GM12892 (cell line): ENCODE data around the gene SMAD9.

Experiments used
- DNase-seq: peaks from one replicate; pipeline ENCODE4 v3.0.0; 2011; ENCODE audit not compliant: insufficient read length
- FAIRE-seq: peaks from 2 replicates; lab custom pipeline; 2011; peaks lifted over from hg19 to GRCh38; lab: Jason Lieb, UNC
- POLR2A ChIP-seq: IDR thresholded peaks from 2 replicates; pipeline ENCODE4 v1.6.1; 2011; ENCODE audit warnings: low read depth, low read length, control low read depth
- POLR2AphosphoS5 ChIP-seq: IDR thresholded peaks from 2 replicates; pipeline ENCODE4 v1.6.1; 2011; ENCODE audit warnings: low read depth, low read length, control low read depth
- TAF1 ChIP-seq: IDR thresholded peaks from 2 replicates; pipeline ENCODE4 v1.6.1; 2011; ENCODE audit warnings: low read depth, mild to moderate bottlenecking, control low read depth, low read length, borderline replicate concordance

The SMAD9 gene

DNA sequence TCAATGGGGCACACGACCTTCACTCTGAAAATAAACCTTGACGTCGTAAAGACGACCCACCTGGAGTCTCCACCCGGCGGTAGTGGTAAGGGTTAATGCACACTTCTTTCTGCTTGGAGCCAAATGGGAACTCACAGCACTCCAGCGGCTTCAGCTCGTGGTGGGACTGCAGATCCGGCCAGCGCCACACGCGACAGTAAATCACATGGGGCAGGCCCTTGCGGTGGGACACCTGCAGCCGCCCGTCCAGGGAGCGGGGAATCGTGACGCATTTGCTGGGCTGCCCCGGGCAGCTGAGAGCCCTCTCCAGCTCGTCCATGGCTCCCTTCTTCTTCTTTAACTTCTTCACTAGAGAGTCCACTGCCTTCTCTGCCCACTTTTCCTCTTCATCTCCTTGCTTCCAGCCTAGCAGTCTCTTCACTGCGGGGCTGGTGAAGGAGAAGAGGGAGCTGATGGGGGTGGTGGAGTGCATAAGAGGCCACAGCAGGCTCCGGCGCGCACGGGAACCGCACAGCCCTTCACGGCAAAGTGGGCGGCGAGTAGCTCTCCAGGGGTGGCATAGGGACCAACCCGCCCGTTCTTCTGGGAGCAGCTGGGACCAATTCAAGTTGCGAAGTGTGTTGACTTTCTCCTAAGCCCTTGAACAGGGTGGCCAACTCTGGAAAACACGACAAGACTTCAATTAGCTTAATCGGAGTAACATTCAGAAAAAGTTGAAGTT, 40.7 kb downstream of the SMAD9 start:
- no peak for TF ChIP-seq TAF1
- FAIRE-seq: no peak
- no peak for DNase-seq

DNA sequence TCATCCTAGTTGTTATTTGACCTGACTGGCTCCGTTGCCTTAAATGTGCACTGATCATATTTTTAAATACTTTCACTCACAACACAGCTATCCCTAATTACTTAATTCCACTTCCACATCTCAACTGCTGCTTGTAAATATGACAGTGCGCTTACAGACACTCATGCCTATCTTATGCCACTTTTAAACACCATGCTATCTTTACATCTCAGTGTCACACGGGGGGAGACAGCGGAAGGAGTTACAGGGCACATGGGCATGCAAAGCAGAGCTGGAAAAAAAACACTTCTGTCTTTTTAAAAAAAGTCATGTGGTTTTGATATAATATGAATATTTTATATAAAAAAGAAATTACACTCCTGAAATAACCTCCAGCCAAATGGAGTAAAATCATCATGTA, 44.1 kb downstream of the SMAD9 start:
- TF ChIP-seq POLR2A: no peak
- no peak for TF ChIP-seq TAF1
- no peak for TF ChIP-seq POLR2AphosphoS5
- FAIRE-seq: no peak
- DNase-seq: no peak

DNA sequence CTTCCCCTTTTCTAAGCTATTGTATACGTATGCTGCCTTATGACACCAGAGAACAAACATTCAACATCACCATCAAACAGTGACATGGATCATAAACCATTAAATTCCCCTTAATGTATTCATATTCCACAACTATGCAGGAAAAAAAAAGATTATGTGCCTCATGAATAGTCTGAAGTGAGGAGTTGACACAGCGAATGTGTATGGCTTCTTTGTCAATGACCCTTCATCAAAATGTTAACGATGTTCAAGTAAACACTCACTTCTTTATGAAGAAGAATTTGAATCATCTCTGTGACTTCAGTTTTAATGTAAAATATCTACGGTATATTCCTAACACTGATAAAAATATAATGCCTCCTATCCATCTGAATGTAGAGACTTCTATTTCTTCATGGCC, 44.6 kb downstream of the SMAD9 start:
- FAIRE-seq (no peak), DNase-seq (no peak)
- TF ChIP-seq POLR2A: no peak
- TF ChIP-seq POLR2AphosphoS5: no peak
- no peak for TF ChIP-seq TAF1

DNA sequence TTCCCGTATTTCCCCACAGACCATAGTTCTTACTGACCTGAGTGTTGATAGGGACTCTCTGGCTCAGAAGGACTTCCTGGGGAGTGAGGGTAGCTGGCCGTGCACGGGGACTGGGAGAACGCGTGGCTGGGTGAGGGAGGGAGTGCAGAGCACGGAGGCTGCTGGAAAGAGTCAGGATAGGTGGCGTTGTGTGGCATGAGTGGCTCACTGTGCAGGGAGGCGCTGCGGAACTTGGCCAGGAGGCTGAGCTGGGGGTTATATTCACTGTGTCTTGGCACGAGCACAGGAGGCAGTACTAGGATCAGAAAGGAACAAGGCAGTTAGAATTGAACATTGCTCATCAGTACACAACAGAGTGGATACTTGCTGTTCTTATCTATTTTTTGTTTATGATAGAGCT, 47.4 kb downstream of the SMAD9 start:
- DNase-seq: no peak
- no peak for FAIRE-seq
- TF ChIP-seq TAF1 (no peak), POLR2AphosphoS5 (no peak)

DNA sequence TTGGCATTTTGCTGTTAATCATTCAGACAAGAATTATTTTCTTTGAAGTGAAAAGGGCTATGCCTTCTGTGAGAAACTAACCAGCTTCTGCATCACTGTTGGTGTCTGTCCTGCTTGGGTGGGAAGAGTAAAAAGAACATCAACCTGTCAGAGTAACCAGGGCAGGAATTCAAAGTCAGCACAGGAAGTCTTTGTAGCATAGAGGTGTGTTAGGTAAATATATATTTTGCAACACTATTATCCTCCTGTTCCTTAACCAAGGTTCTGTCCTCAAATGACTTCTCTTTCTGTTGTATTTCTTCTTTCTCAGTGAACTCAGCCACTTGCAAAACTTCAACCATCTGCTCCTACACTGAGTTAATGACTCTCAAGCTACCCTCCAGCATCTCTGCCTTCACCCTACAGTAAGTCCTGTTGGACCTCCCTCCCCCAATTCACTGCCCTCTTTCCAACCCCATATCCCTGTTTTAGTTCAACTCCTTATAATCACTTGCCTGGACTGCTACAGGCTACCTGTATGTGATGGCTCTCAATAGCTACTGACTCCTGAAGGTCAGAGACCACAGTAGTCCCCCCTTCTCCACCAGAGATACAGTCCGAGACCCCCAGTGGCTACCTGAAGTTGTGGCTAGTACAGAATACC, 49.9 kb downstream of the SMAD9 start:
- FAIRE-seq (no peak), DNase-seq (no peak)
- TF ChIP-seq POLR2A (no peak), POLR2AphosphoS5 (no peak), TAF1 (no peak)

- DNase-seq: no peak
- FAIRE-seq: no peak
- TF ChIP-seq TAF1 (no peak), POLR2A (no peak), POLR2AphosphoS5 (no peak)
Observed at GRCh38 chr13:36866232-36866631, 53.8 kb downstream of the SMAD9 start.

DNA sequence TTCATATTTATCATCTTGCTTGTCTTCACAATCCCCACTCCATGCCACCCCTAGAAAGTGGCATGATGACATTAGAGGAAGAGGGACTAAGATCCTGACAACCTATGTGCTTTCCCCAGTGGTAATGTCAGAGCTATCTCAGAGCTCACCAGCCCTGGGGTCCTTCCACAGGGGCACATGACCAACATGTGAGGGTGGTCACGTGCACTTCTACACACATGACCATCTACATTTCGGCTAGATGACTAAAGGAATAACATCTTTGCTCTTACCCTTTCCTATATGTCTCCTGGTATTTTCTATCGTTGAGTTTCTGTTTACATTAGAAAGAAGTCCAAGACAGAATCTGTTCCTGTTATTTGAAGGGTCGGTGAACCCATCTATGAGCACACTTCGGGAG, 54.8 kb downstream of the SMAD9 start:
- TF ChIP-seq POLR2A (no peak), POLR2AphosphoS5 (no peak), TAF1 (no peak)
- DNase-seq (no peak), FAIRE-seq (no peak)

DNA sequence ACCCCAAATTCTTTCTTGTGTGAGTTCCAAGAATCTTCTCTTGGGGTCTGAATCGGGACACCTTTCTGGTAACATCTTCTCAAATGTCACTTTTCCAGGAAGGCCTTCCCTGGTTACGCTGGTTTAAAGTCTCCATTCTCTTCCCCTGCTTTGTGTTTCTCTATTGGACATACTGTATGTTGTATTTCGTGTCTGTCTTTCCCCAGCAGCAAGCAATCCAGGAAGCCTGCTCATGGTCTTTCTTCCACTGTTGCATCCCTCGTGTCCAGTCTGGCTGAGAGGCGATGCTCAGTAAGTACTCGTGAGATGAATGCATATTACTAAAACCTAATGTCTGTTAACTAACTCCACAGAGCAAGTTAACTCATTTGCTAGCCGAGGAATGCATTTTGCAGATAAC, 57.3 kb downstream of the SMAD9 start:
- FAIRE-seq: no peak
- DNase-seq: no peak
- TF ChIP-seq POLR2A (no peak), POLR2AphosphoS5 (no peak), TAF1 (no peak)

DNA sequence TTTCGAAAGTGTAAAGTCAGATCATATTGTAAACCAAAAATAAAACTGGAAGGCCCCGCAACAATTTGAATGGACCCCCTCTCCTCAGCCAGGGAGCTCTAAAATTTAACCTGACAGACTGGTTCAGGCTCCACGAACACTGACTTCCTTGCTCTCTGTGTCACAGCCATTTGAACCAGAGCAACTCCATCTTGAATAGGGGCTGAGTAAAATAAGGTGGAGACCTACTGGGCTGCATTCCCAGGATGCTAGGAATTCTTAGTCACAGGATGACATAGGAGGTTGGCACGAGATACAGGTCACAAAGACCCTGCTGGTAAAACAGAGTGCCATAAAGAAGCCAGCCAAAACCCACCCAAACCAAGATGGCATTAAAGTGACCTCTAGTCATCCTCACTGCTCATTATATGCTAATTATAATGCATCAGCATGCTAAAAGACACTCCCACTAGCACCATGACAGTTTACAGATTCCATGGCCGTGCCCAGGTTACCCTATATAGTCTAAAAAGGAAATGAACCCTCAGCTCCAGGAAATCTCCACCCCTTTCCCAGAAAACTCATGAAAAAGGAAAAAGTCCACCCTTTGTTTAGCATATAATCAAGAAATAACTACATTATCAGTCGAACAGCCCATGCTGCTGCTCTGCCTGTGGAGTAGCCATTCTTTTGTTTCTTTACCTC, 57.9 kb downstream of the SMAD9 start:
- no peak for TF ChIP-seq POLR2AphosphoS5
- TF ChIP-seq POLR2A: no peak
- no peak for TF ChIP-seq TAF1

DNA sequence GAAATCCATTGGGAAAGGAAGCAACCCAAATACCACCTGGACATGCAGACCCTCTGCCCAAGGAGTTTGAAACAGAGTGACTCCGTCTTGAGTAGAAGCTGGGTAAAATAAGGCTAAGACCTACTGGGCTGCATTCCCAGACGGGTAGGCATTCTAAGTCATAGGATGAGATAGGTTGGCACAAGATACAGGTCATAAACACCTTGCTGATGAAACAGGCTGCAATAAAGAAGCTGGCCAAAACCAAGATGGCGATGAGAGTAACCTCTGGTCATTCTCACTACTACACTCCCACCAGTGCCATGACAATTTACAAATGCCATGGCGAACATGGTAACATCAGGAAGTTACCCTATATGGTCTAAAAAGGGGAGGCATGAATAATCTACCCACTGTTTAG, 60.8 kb downstream of the SMAD9 start:
- FAIRE-seq (no peak), DNase-seq (no peak)
- TF ChIP-seq TAF1 (no peak), POLR2AphosphoS5 (no peak), POLR2A (no peak)

More for the DNA sequence above, 57.9 kb downstream of the SMAD9 start:
- DNase-seq (no peak), FAIRE-seq (no peak)

DNA sequence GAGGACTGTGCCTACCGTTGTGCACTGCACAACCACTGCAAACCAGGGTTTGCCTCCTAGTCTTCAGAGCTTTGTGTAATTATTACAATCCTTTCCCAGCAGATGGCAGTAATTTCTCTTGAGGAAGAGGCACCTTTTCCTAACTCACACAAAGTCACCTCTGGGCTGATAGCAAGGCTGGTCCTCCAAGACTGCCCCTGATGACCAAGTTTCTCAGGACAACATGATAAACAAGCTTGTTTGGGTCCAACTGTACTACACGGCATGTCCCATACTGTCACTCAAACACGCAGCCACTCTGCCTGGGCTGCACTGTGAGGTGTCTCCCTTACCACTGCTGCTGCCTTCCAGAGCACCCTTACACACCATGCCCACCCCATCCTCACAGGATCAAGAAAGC, 61.7 kb downstream of the SMAD9 start:
- no peak for TF ChIP-seq POLR2AphosphoS5
- TF ChIP-seq TAF1: no peak
- TF ChIP-seq POLR2A: no peak
- DNase-seq (no peak), FAIRE-seq (no peak)

- DNase-seq (no peak), FAIRE-seq (no peak)
- TF ChIP-seq TAF1 (no peak), POLR2AphosphoS5 (no peak), POLR2A (no peak)
Observed at GRCh38 chr13:36857253-36857652, 62.8 kb downstream of the SMAD9 start.
